ENCODE measurements around the gene MMRN2. TPM values are rescaled to one million over a fixed set of nuclear protein-coding genes. Genes with fewer than 3 reads are reported as not detected.
"Not testable (repeated sequence)": the region's sequence is repeated elsewhere in the genome, so short reads cannot be mapped to it uniquely, and the experiment has no call there.

Gene MMRN2
- total RNA-seq, 1 donor from 2014 or later: 3.9 TPM

- FAIRE-seq (no peak), DNase-seq (ENCODE audit: low read depth) (no peak)
- H3K27me3 ChIP-seq (ENCODE audit: control insufficient read depth, insufficient read depth, low read length): no peaks in the 10 kb centered on the region
- no peaks in the 10 kb centered on the region for H3K36me3 ChIP-seq (ENCODE audit: control insufficient read depth, insufficient read depth, low read length)
- TF ChIP-seq CTCF (IDR thresholded peaks at IDR 0.05; ENCODE audit: insufficient read depth, low read length, severe bottlenecking): no peak
- H3K4me3 ChIP-seq (ENCODE audit: low read depth, low read length): no peak overlapping the region
Observed at GRCh38 chr10:86954681-86955500, 2.5 kb downstream of the MMRN2 start.

GRCh38 chr10:86953747-86954680 lies 3.4 kb downstream of the MMRN2 start:
- no peak for TF ChIP-seq CTCF (IDR thresholded peaks at IDR 0.05; ENCODE audit: insufficient read depth, low read length, severe bottlenecking)
- Histone ChIP-seq H3K36me3 (ENCODE audit: control insufficient read depth, insufficient read depth, low read length) (no peaks in the 10 kb centered on the region), H3K27me3 (ENCODE audit: control insufficient read depth, insufficient read depth, low read length) (no peaks in the 10 kb centered on the region), H3K4me3 (ENCODE audit: low read depth, low read length) (no peak overlapping the region)
- DNase-seq (ENCODE audit: low read depth) (no peak), FAIRE-seq (no peak)

- H3K4me3 ChIP-seq (ENCODE audit: low read depth, low read length); DNase-seq (ENCODE audit: low read depth); FAIRE-seq; H3K27me3 ChIP-seq (ENCODE audit: control insufficient read depth, insufficient read depth, low read length); H3K36me3 ChIP-seq (ENCODE audit: control insufficient read depth, insufficient read depth, low read length): not testable (repeated sequence)
Observed at GRCh38 chr10:86952697-86953096, 4.7 kb downstream of the MMRN2 start.

GRCh38 chr10:86952106-86952505 lies 5.3 kb downstream of the MMRN2 start:
- H3K36me3 ChIP-seq (ENCODE audit: control insufficient read depth, insufficient read depth, low read length): no peaks in the 10 kb centered on the region
- no peak for DNase-seq (ENCODE audit: low read depth)
- FAIRE-seq: no peak
- H3K4me3 ChIP-seq (ENCODE audit: low read depth, low read length): no peak overlapping the region
- TF ChIP-seq CTCF (IDR thresholded peaks at IDR 0.05; ENCODE audit: insufficient read depth, low read length, severe bottlenecking): no peak
- no peaks in the 10 kb centered on the region for H3K27me3 ChIP-seq (ENCODE audit: control insufficient read depth, insufficient read depth, low read length)

- Histone ChIP-seq H3K36me3 (ENCODE audit: control insufficient read depth, insufficient read depth, low read length) (no peaks in the 10 kb centered on the region), H3K4me3 (ENCODE audit: low read depth, low read length) (no peak overlapping the region), H3K27me3 (ENCODE audit: control insufficient read depth, insufficient read depth, low read length) (peaks cover 2% of the 10 kb centered on the region)
- TF ChIP-seq CTCF (IDR thresholded peaks at IDR 0.05; ENCODE audit: insufficient read depth, low read length, severe bottlenecking): no peak
- DNase-seq (ENCODE audit: low read depth) (no peak), FAIRE-seq (no peak)
Observed at GRCh38 chr10:86951184-86951761, 6.1 kb downstream of the MMRN2 start.

- FAIRE-seq: no peak
- H3K36me3 ChIP-seq (ENCODE audit: control insufficient read depth, insufficient read depth, low read length): no peaks in the 10 kb centered on the region
- TF ChIP-seq CTCF (IDR thresholded peaks at IDR 0.05; ENCODE audit: insufficient read depth, low read length, severe bottlenecking): no peak
- H3K4me3 ChIP-seq (ENCODE audit: low read depth, low read length): no peak overlapping the region
- peaks cover 2% of the 10 kb centered on the region for H3K27me3 ChIP-seq (ENCODE audit: control insufficient read depth, insufficient read depth, low read length)
- DNase-seq (ENCODE audit: low read depth): no peak
Observed at GRCh38 chr10:86950349-86950748, 7.1 kb downstream of the MMRN2 start.

- H3K36me3 ChIP-seq (ENCODE audit: control insufficient read depth, insufficient read depth, low read length); H3K4me3 ChIP-seq (ENCODE audit: low read depth, low read length); DNase-seq (ENCODE audit: low read depth); FAIRE-seq; H3K27me3 ChIP-seq (ENCODE audit: control insufficient read depth, insufficient read depth, low read length): not testable (repeated sequence)
Observed at GRCh38 chr10:86947806-86948205, 9.6 kb downstream of the MMRN2 start.

Measured in bronchial epithelial cell (primary cell).